K562 (cell line): Measurements from ENCODE around the gene DNAH9. TPM values are rescaled to one million over a fixed set of nuclear protein-coding genes. Genes with fewer than 3 reads are reported as not detected.

ENCODE experiments used
- ATAC-seq: fragments of 200-7000 bp; cut with Tn5 transposase; 3 replicates; pipeline ENCODE4 v1.9.1; 2020; ENCODE audit warnings: moderate library complexity
- BruUV-seq: library from RNA; stranded (reverse); fragments of 400-500 nt; replicated peaks from 2 replicates; lab custom pipeline; 2021; lab: Mats Ljungman, UMichigan
- CTCF ChIA-PET: fragments of 300-600 bp; formaldehyde crosslinking; extraction: SDS; loops from one replicate; lab custom pipeline; 2021; ENCODE audit warnings: low intra/inter-chr PET ratio; lab: Yijun Ruan, JAX
- POLR2A ChIA-PET: fragments of 300-600, 350-650 bp; sonication (Branson Sonifier 250); formaldehyde crosslinking; extraction: SDS; loops from one replicate; lab custom pipeline; 2021; ENCODE audit warnings: antibody characterized with exemption, inconsistent platforms; lab: Yijun Ruan, JAX
- DNase-seq, 4 experiments: peaks; one replicate each; pipeline versions ENCODE4 v3.0.0 to v3.0.0-alpha.2; 2011 to 2018; ENCODE audit warnings: low spot score in 3 of 4, mixed read lengths in 3 of 4; ENCODE audit errors: extremely low read depth in 1 of 4
- FAIRE-seq: peaks from 2 replicates; lab custom pipeline; 2011; peaks lifted over from hg19 to GRCh38; lab: Jason Lieb, UNC
- H2AFZ ChIP-seq: 2 replicates; pipeline ENCODE4 v1.6.0; 2011; ENCODE audit warnings: low read depth, low read length, control low read depth, inconsistent platforms
- H3K27ac ChIP-seq: fragments of 200-600 bp; 3 replicates; pipeline ENCODE4 v1.8.0; 2011; ENCODE audit warnings: low read depth, mild to moderate bottlenecking, control low read depth, inconsistent platforms, low read length, moderate library complexity, mixed read lengths; ENCODE audit errors: extremely low read depth
- H3K27me3 ChIP-seq, 2 experiments: fragments of 300-600 bp in 1 of 2; 2 replicates in 1 of 2; 3 replicates in 1 of 2; pipeline versions ENCODE4 v1.6.0 to v1.8.0; 2011; ENCODE audit warnings: inconsistent platforms in 2 of 2, low read length in 2 of 2, mild to moderate bottlenecking in 1 of 2, mixed read lengths in 1 of 2, moderate library complexity in 1 of 2; ENCODE audit not compliant: control insufficient read depth in 2 of 2, insufficient read depth in 2 of 2
- H3K36me3 ChIP-seq: fragments of 300-600 bp; 3 replicates; pipeline ENCODE4 v1.8.0; 2011; ENCODE audit warnings: mild to moderate bottlenecking, low read length, inconsistent platforms; ENCODE audit not compliant: control insufficient read depth, insufficient read depth
- H3K4me1 ChIP-seq, 2 experiments: fragments of 200-600 bp in 1 of 2; replicated peaks in 1 of 2; 2 replicates in 1 of 2; 3 replicates in 1 of 2; pipeline versions ENCODE4 v1.5.1 to v1.8.0; 2011; ENCODE audit warnings: inconsistent platforms in 2 of 2, low read length in 2 of 2, mild to moderate bottlenecking in 1 of 2, mixed read lengths in 1 of 2, moderate library complexity in 1 of 2; ENCODE audit not compliant: control insufficient read depth in 2 of 2, insufficient read depth in 2 of 2
- H3K4me2 ChIP-seq: 2 replicates; pipeline ENCODE4 v1.6.1; 2011; ENCODE audit warnings: low read length, control low read depth, inconsistent platforms, mixed read lengths; ENCODE audit not compliant: insufficient read depth
- H3K4me3 ChIP-seq: fragments of 200-600 bp; sonication (generic), shearing (Covaris generic); 2 replicates; pipeline ENCODE4 v1.5.1; 2016; ENCODE audit warnings: control low read depth, inconsistent platforms
- H3K79me2 ChIP-seq: fragments of 200-600 bp; 3 replicates; pipeline ENCODE4 v1.8.0; 2011; ENCODE audit warnings: low read length, inconsistent platforms; ENCODE audit not compliant: control insufficient read depth, insufficient read depth
- H3K9ac ChIP-seq, 2 experiments: 2 replicates each; pipeline versions ENCODE4 v1.6.0 to v1.6.1; 2011; ENCODE audit warnings: low read depth in 2 of 2, low read length in 2 of 2, control low read depth in 1 of 2, inconsistent platforms in 1 of 2, mild to moderate bottlenecking in 1 of 2, mixed read lengths in 1 of 2; ENCODE audit not compliant: insufficient read depth in 1 of 2
- H3K9me1 ChIP-seq: one replicate; pipeline ENCODE4 v1.6.0; 2011; ENCODE audit warnings: inconsistent platforms, mild to moderate bottlenecking, low read length, moderate library complexity; ENCODE audit not compliant: control insufficient read depth, insufficient read depth
- H3K9me3 ChIP-seq: replicated peaks from 2 replicates; pipeline ENCODE4 v1.5.1; 2011; ENCODE audit warnings: low read depth, low read length, inconsistent platforms; ENCODE audit not compliant: control insufficient read depth, insufficient read depth
- H4K20me1 ChIP-seq: replicated peaks from 2 replicates; pipeline ENCODE4 v1.6.1; 2011; ENCODE audit warnings: low read length, inconsistent platforms, mixed read lengths; ENCODE audit not compliant: control insufficient read depth, insufficient read depth
- CBX3 ChIP-seq, 2 experiments: IDR thresholded peaks; 1 replicate in 1 of 2; 2 replicates in 1 of 2; pipeline ENCODE4 v1.6.1; 2012; ENCODE audit warnings: inconsistent platforms in 2 of 2, low read length in 2 of 2, borderline replicate concordance in 1 of 2, control low read depth in 1 of 2
- CTCF ChIP-seq, 3 experiments: IDR thresholded peaks in 2 of 3; conservative IDR thresholded peaks in 1 of 3; 2 replicates each; pipeline ENCODE4 v1.5.1; 2011 to 2012; ENCODE audit warnings: low read length in 3 of 3, mild to moderate bottlenecking in 3 of 3, control low read depth in 2 of 3, improper control_type of control experiment in 1 of 3, inconsistent platforms in 1 of 3, low read depth in 1 of 3, mixed read lengths in 1 of 3, moderate library complexity in 1 of 3; ENCODE audit not compliant: insufficient read depth in 2 of 3
- ELF4 ChIP-seq: fragments of 450-650 bp; formaldehyde crosslinking; IDR thresholded peaks from 2 replicates; pipeline ENCODE4 v1.4.0; 2022; ENCODE audit warnings: missing genetic modification characterization
- FOXA1 ChIP-seq: fragments of 450-650 bp; IDR thresholded peaks from 2 replicates; pipeline ENCODE4 v1.6.1; 2016; ENCODE audit warnings: mild to moderate bottlenecking, borderline replicate concordance
- HMGN3 ChIP-seq: IDR thresholded peaks from 2 replicates; pipeline ENCODE4 v1.6.1; 2011; ENCODE audit warnings: borderline replicate concordance, low read depth, mild to moderate bottlenecking, mixed read lengths, low read length; ENCODE audit not compliant: insufficient read length; ENCODE audit errors: extremely low read depth
- RAD21 ChIP-seq, 2 experiments: fragments of 250-450 bp in 1 of 2; fragments of 450-650 bp in 1 of 2; sonication (Bioruptor Pico) in 1 of 2; formaldehyde crosslinking in 1 of 2; IDR thresholded peaks in 1 of 2; conservative IDR thresholded peaks in 1 of 2; 2 replicates each; pipeline versions ENCODE4 v1.4.0 to v1.8.0; 2020 to 2022; ENCODE audit warnings: mild to moderate bottlenecking in 2 of 2, moderate library complexity in 1 of 2
- ZBED1 ChIP-seq: IDR thresholded peaks from 2 replicates; pipeline ENCODE4 v1.6.1; 2014
- ZNF444 ChIP-seq: fragments of 250-450 bp; sonication (Bioruptor Pico); IDR thresholded peaks from 2 replicates; pipeline ENCODE4 v1.4.0; 2020; ENCODE audit warnings: mild to moderate bottlenecking, moderate library complexity
- ZNF77 ChIP-seq: fragments of 250-450 bp; sonication (Bioruptor Pico); IDR thresholded peaks from 2 replicates; pipeline ENCODE4 v1.5.0; 2020
- WGBS: fragments of 100-300 bp; shearing (Covaris generic); methylation state at CpG from one replicate; pipeline ENCODE4 v1.1.6; 2016; ENCODE audit warnings: low coverage, mixed read lengths; ENCODE audit not compliant: insufficient coverage; ENCODE audit errors: missing lambda C conversion rate; 5-methylcytosine and 5-hydroxymethylcytosine counted together
- in situ Hi-C: fragments of 300-500 bp; cut with MboI; formaldehyde crosslinking; loops from 4 replicates; pipeline ENCODE4 v1.15.0; 2018; ENCODE audit warnings: inconsistent platforms, mixed read lengths
- intact Hi-C: fragments of 100-400 bp; cut with micrococcal nuclease; formaldehyde crosslinking; loops from 2 replicates; pipeline ENCODE4 v1.14.2; 2022
- polyA plus RNA-seq, 8 experiments: library from polyadenylated mRNA; depleted of rRNA in 4 of 8; stranded (reverse) in 5 of 8; unstranded in 3 of 8; fragments of >200 nt; fragmentation: Nextera tagmentation in 2 of 8; fragmentation: Illumina TruSeq in 1 of 8; extraction: Ambion mirVana in 2 of 8; extraction: Trizol in 1 of 8; gene quantifications; 2 replicates each; pipeline versions ENCODE4 v1.2.1 to v1.2.3, GENCODE V29; 2011 to 2014; ENCODE audit warnings: inconsistent platforms in 1 of 8, missing spikeins in 1 of 8
- total RNA-seq, 7 experiments: library from RNA; depleted of rRNA in 6 of 7; stranded (reverse); fragments of >200 nt in 6 of 7; fragmentation: Illumina TruSeq in 2 of 7; extraction: Trizol in 2 of 7; gene quantifications; 2 replicates each; pipeline versions ENCODE4 v1.2.1 to v1.2.3, GENCODE V29; 2011 to 2021; ENCODE audit warnings: low replicate concordance in 1 of 7
- TF ChIP-seq, protein P1 (sequence below), 2 experiments: fragments of 150-350 bp in 1 of 2; IDR thresholded peaks; 2 replicates each; pipeline ENCODE4 v1.6.1; 2012 to 2016; ENCODE audit warnings: low read depth in 2 of 2, low read length in 2 of 2, mild to moderate bottlenecking in 1 of 2, moderate library complexity in 1 of 2
- TF ChIP-seq, protein P2 (sequence below), 2 experiments: fragments of 450-650 bp in 1 of 2; sonication (generic) in 1 of 2; formaldehyde crosslinking in 1 of 2; IDR thresholded peaks in 1 of 2; conservative IDR thresholded peaks in 1 of 2; 2 replicates each; pipeline versions ENCODE4 v1.6.1 to v1.8.1; 2016 to 2023; ENCODE audit warnings: mild to moderate bottlenecking in 2 of 2, moderate library complexity in 2 of 2, inconsistent platforms in 1 of 2, missing genetic modification reagents in 1 of 2

The DNAH9 gene
- total and polyA plus RNA-seq, 9 of the 15 experiments (the other 6 are each of a cell fraction or from before 2014, with no cell fraction given): not detected

- TF ChIP-seq ZNF77 (CRISPR knock-in tag): no peak
- no peak for TF ChIP-seq HMGN3
- TF ChIP-seq, all 486 proteins: peak for 0
These were observed 300.4 kb downstream of the DNAH9 start (continued) for GRCh38 chr17:11898526-11899235.

- Histone ChIP-seq H3K27ac (no peak overlapping the region), H3K36me3 (no peaks in the 10 kb centered on the region), H3K79me2 (no peaks in the 10 kb centered on the region), H4K20me1 (no peaks in the 10 kb centered on the region), H2AFZ (no peak overlapping the region), H3K4me3 (no peak overlapping the region), H3K9ac (no peak overlapping the region), H3K4me2 (no peak overlapping the region), H3K27me3 (no peaks in the 10 kb centered on the region), H3K4me1 (no peaks in the 10 kb centered on the region; a peak in 2 of 5 replicates), H3K9me3 (no peaks in the 10 kb centered on the region), H3K9me1 (no peaks in the 10 kb centered on the region)
- FAIRE-seq: no peak
- peak; percentile 55 for ATAC-seq
- ChIA-PET CTCF (interaction anchor here (0.7 kb wide), 1 partner anchor 25 kb away, joined by 3 read pairs; no protein-coding TSS in a partner anchor), POLR2A (interaction anchor here (0.7 kb wide), 1 partner anchor 97 kb away, joined by 3 read pairs; no protein-coding TSS in a partner anchor)
- WGBS: 44% methylated on average over 4 of the region's 4 CpGs
- DNase-seq: peak; percentile 12 to 17 (median 12)
- in situ Hi-C loops (no loop called here), intact Hi-C loops (loop anchor here (2.0 to 10.0 kb wide), 2 partner anchors 35 to 85 kb away; no protein-coding TSS in a partner anchor)
- BruUV-seq: no TSS peak
- no peak for TF ChIP-seq ELF4 (CRISPR knock-in tag)
- TF ChIP-seq ZNF444 (CRISPR knock-in tag): no peak
- TF ChIP-seq FOXA1: no peak
- TF ChIP-seq, protein P1, sequence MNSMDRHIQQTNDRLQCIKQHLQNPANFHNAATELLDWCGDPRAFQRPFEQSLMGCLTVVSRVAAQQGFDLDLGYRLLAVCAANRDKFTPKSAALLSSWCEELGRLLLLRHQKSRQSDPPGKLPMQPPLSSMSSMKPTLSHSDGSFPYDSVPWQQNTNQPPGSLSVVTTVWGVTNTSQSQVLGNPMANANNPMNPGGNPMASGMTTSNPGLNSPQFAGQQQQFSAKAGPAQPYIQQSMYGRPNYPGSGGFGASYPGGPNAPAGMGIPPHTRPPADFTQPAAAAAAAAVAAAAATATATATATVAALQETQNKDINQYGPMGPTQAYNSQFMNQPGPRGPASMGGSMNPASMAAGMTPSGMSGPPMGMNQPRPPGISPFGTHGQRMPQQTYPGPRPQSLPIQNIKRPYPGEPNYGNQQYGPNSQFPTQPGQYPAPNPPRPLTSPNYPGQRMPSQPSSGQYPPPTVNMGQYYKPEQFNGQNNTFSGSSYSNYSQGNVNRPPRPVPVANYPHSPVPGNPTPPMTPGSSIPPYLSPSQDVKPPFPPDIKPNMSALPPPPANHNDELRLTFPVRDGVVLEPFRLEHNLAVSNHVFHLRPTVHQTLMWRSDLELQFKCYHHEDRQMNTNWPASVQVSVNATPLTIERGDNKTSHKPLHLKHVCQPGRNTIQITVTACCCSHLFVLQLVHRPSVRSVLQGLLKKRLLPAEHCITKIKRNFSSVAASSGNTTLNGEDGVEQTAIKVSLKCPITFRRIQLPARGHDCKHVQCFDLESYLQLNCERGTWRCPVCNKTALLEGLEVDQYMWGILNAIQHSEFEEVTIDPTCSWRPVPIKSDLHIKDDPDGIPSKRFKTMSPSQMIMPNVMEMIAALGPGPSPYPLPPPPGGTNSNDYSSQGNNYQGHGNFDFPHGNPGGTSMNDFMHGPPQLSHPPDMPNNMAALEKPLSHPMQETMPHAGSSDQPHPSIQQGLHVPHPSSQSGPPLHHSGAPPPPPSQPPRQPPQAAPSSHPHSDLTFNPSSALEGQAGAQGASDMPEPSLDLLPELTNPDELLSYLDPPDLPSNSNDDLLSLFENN (IDR thresholded peaks at IDR 0.05; ENCODE audit: low read depth in 2 of 2, low read length in 2 of 2): no peak
- TF ChIP-seq, protein P2, sequence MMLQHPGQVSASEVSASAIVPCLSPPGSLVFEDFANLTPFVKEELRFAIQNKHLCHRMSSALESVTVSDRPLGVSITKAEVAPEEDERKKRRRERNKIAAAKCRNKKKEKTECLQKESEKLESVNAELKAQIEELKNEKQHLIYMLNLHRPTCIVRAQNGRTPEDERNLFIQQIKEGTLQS (IDR thresholded peaks at IDR 0.05): peak; percentile 18; the same call in 1 of the 2 replicates
- TF ChIP-seq, protein P2 (CRISPR knock-in tag; conservative IDR thresholded peaks at IDR 0.05): no peak
- peak; percentile 32 to 48 (median 34); a peak in 4 of 6 replicates for TF ChIP-seq CTCF (IDR thresholded peaks at IDR 0.05 in 2 of 3, conservative IDR thresholded peaks at IDR 0.05 in 1 of 3; ENCODE audit: insufficient read depth in 2 of 3, low read depth in 1 of 3, low read length in 3 of 3)
- peak in 1 of 2 experiments; percentile 51; a peak in 2 of 4 replicates for TF ChIP-seq RAD21 (CRISPR knock-in tag; conservative IDR thresholded peaks at IDR 0.05 in 1 of 2, IDR thresholded peaks at IDR 0.05 in 1 of 2)
- TF ChIP-seq ZBED1: no peak
- no peak for TF ChIP-seq CBX3 (IDR thresholded peaks at IDR 0.05; ENCODE audit: borderline replicate concordance in 1 of 2, low read length in 2 of 2)
These were observed 301.3 kb downstream of the DNAH9 start for GRCh38 chr17:11899537-11899942.
